Natural killer cell treated with Interleukin-12 subunit alpha and Interleukin-12 subunit beta and Interleukin-15 and Interleukin-18, amount 100 ng/mL, for 72 hours (primary cell): Measurements from ENCODE around the gene USP47. TPM values are rescaled to one million over a fixed set of nuclear protein-coding genes. Genes with fewer than 3 reads are reported as not detected.

Source experiments
- ATAC-seq, 2 donors: fragments of 150-1000 bp; cut with Tn5 transposase in 1 of 2; sonication (Bioruptor Pico), chemical (Tn5 transposase) in 1 of 2; 2 replicates each; pipeline ENCODE4 v1.10.0; 2021
- DNase-seq: peaks from one replicate; pipeline ENCODE4 v3.0.0; 2022; ENCODE audit warnings: low spot score
- H3K27ac Mint-ChIP-seq, 2 donors: 1 replicate in 1 of 2; 2 replicates in 1 of 2; pipeline ENCODE4 v1.8.0; 2022; ENCODE audit warnings: mixed read lengths in 2 of 2, mild to moderate bottlenecking in 1 of 2, moderate library complexity in 1 of 2
- H3K27me3 Mint-ChIP-seq, 2 donors: 1 replicate in 1 of 2; 2 replicates in 1 of 2; pipeline ENCODE4 v1.8.0; 2022; ENCODE audit warnings: mixed read lengths in 2 of 2
- H3K36me3 Mint-ChIP-seq: one replicate; pipeline ENCODE4 v1.8.0; 2022; ENCODE audit warnings: mixed read lengths
- H3K4me1 Mint-ChIP-seq, 2 donors: 1 replicate in 1 of 2; 2 replicates in 1 of 2; pipeline ENCODE4 v1.8.0; 2022; ENCODE audit warnings: low read depth in 2 of 2, mixed read lengths in 2 of 2, mild to moderate bottlenecking in 1 of 2
- H3K4me3 Mint-ChIP-seq: one replicate; pipeline ENCODE4 v1.8.0; 2022; ENCODE audit warnings: mixed read lengths
- H3K9me3 Mint-ChIP-seq: 2 replicates; pipeline ENCODE4 v1.8.0; 2022; ENCODE audit warnings: mixed read lengths
- total RNA-seq, 2 donors: library from RNA; stranded (reverse); gene quantifications; one replicate each; pipeline ENCODE4 v1.2.3, GENCODE V29; 2022

The USP47 gene
- total RNA-seq, 2 donors from 2014 or later = 61.7 to 61.8 TPM

- peak overlapping the region; percentile 34 to 42 for H3K27ac Mint-ChIP-seq
- no peak for ATAC-seq
- H3K36me3 Mint-ChIP-seq = peaks cover 4% of the 10 kb centered on the region
- H3K9me3 Mint-ChIP-seq = no peaks in the 10 kb centered on the region
- no peak overlapping the region for H3K4me3 Mint-ChIP-seq
- no peak for DNase-seq
- peaks cover 43 to 48% of the 10 kb centered on the region in 2 donors for H3K4me1 Mint-ChIP-seq
- no peaks in the 10 kb centered on the region for H3K27me3 Mint-ChIP-seq
Observed at GRCh38 chr11:11864332-11864731, 22.6 kb downstream of the USP47 start.

- no peak for ATAC-seq
- Mint-ChIP-seq H3K36me3 (peaks cover 4% of the 10 kb centered on the region), H3K4me3 (peak overlapping the region; percentile 74), H3K27ac (peak overlapping the region; percentile 34 to 42), H3K9me3 (no peaks in the 10 kb centered on the region), H3K27me3 (no peaks in the 10 kb centered on the region), H3K4me1 (peaks cover 41 to 52% of the 10 kb centered on the region in 2 donors)
- DNase-seq = no peak
Observed at GRCh38 chr11:11864803-11865202, 23.0 kb downstream of the USP47 start.

- Mint-ChIP-seq H3K27ac (peak overlapping the region; percentile 34 to 42), H3K9me3 (no peaks in the 10 kb centered on the region), H3K27me3 (no peaks in the 10 kb centered on the region), H3K36me3 (peaks cover 4% of the 10 kb centered on the region), H3K4me1 (peaks cover 45 to 56% of the 10 kb centered on the region in 2 donors), H3K4me3 (peak overlapping the region; percentile 74)
- no peak for DNase-seq
- ATAC-seq = no peak
Observed at GRCh38 chr11:11865449-11865848, 23.7 kb downstream of the USP47 start.

GRCh38 chr11:11866203-11866602 lies 24.4 kb downstream of the USP47 start:
- Mint-ChIP-seq H3K36me3 (peaks cover 4% of the 10 kb centered on the region), H3K27ac (peak overlapping the region in 1 of 2 donors; percentile 34), H3K4me3 (peak overlapping the region; percentile 74), H3K4me1 (peaks cover 49 to 58% of the 10 kb centered on the region in 2 donors), H3K27me3 (no peaks in the 10 kb centered on the region), H3K9me3 (no peaks in the 10 kb centered on the region)
- DNase-seq (no peak), ATAC-seq (no peak)

GRCh38 chr11:11867720-11868119 lies 25.9 kb downstream of the USP47 start:
- H3K27ac Mint-ChIP-seq = no peak overlapping the region
- no peaks in the 10 kb centered on the region for H3K9me3 Mint-ChIP-seq
- ATAC-seq (no peak), DNase-seq (no peak)
- H3K4me3 Mint-ChIP-seq = no peak overlapping the region
- peaks cover 4% of the 10 kb centered on the region for H3K36me3 Mint-ChIP-seq
- peaks cover 61 to 73% of the 10 kb centered on the region in 2 donors for H3K4me1 Mint-ChIP-seq
- H3K27me3 Mint-ChIP-seq = no peaks in the 10 kb centered on the region

GRCh38 chr11:11871991-11872401 lies 30.2 kb downstream of the USP47 start:
- no peak for ATAC-seq
- no peak overlapping the region for H3K4me3 Mint-ChIP-seq
- H3K27me3 Mint-ChIP-seq = no peaks in the 10 kb centered on the region
- H3K4me1 Mint-ChIP-seq = peaks cover 53 to 69% of the 10 kb centered on the region in 2 donors
- no peak overlapping the region for H3K27ac Mint-ChIP-seq
- peaks cover 3% of the 10 kb centered on the region for H3K36me3 Mint-ChIP-seq
- no peaks in the 10 kb centered on the region for H3K9me3 Mint-ChIP-seq
- no peak for DNase-seq

- ATAC-seq = no peak
- no peaks in the 10 kb centered on the region for H3K9me3 Mint-ChIP-seq
- no peaks in the 10 kb centered on the region for H3K27me3 Mint-ChIP-seq
- H3K4me1 Mint-ChIP-seq = peaks cover 39 to 50% of the 10 kb centered on the region in 2 donors
- no peak for DNase-seq
- no peaks in the 10 kb centered on the region for H3K36me3 Mint-ChIP-seq
- H3K4me3 Mint-ChIP-seq = no peak overlapping the region
- peak overlapping the region in 1 of 2 donors; percentile 47 for H3K27ac Mint-ChIP-seq
Observed at GRCh38 chr11:11876458-11876857, 34.7 kb downstream of the USP47 start.

GRCh38 chr11:11880179-11880578 lies 38.4 kb downstream of the USP47 start:
- DNase-seq = no peak
- Mint-ChIP-seq H3K27me3 (no peaks in the 10 kb centered on the region), H3K9me3 (peaks cover 3% of the 10 kb centered on the region), H3K36me3 (peaks cover 11% of the 10 kb centered on the region), H3K4me1 (peaks cover 36 to 56% of the 10 kb centered on the region in 2 donors), H3K4me3 (no peak overlapping the region), H3K27ac (no peak overlapping the region)
- no peak for ATAC-seq

GRCh38 chr11:11882539-11882938 lies 40.8 kb downstream of the USP47 start:
- Mint-ChIP-seq H3K4me1 (peaks cover 33 to 55% of the 10 kb centered on the region in 2 donors), H3K9me3 (peaks cover 3% of the 10 kb centered on the region), H3K36me3 (peaks cover 34% of the 10 kb centered on the region), H3K4me3 (peak overlapping the region; percentile 3), H3K27me3 (no peaks in the 10 kb centered on the region), H3K27ac (peak overlapping the region in 1 of 2 donors; percentile 10)
- no peak for DNase-seq
- ATAC-seq = no peak

- H3K4me3 Mint-ChIP-seq = peak overlapping the region; percentile 71
Observed at GRCh38 chr11:11884351-11884750, 42.6 kb downstream of the USP47 start.

GRCh38 chr11:11884774-11885481 lies 43.2 kb downstream of the USP47 start:
- no peaks in the 10 kb centered on the region for H3K27me3 Mint-ChIP-seq
- H3K4me3 Mint-ChIP-seq = peak overlapping the region; percentile 71
- ATAC-seq (peak; percentile 53 to 87), DNase-seq (no peak)
- peaks cover 34 to 56% of the 10 kb centered on the region in 2 donors for H3K4me1 Mint-ChIP-seq
- H3K27ac Mint-ChIP-seq = peak overlapping the region; percentile 65 to 92
- H3K9me3 Mint-ChIP-seq = peaks cover 3% of the 10 kb centered on the region
- peaks cover 42% of the 10 kb centered on the region for H3K36me3 Mint-ChIP-seq

More at GRCh38 chr11:11884351-11884750, 42.6 kb downstream of the USP47 start:
- peaks cover 3% of the 10 kb centered on the region for H3K9me3 Mint-ChIP-seq
- no peak for ATAC-seq
- H3K27ac Mint-ChIP-seq = peak overlapping the region; percentile 65 to 92
- peaks cover 42% of the 10 kb centered on the region for H3K36me3 Mint-ChIP-seq
- H3K4me1 Mint-ChIP-seq = peaks cover 34 to 56% of the 10 kb centered on the region in 2 donors
- H3K27me3 Mint-ChIP-seq = no peaks in the 10 kb centered on the region
- no peak for DNase-seq

- Mint-ChIP-seq H3K4me1 (peaks cover 5 to 17% of the 10 kb centered on the region in 2 donors), H3K4me3 (no peak overlapping the region), H3K27me3 (no peaks in the 10 kb centered on the region), H3K36me3 (peaks cover 9% of the 10 kb centered on the region), H3K9me3 (no peaks in the 10 kb centered on the region), H3K27ac (no peak overlapping the region)
- DNase-seq (no peak), ATAC-seq (no peak)
Observed at GRCh38 chr11:11894486-11894885, 52.7 kb downstream of the USP47 start.

GRCh38 chr11:11895672-11896071 lies 53.9 kb downstream of the USP47 start:
- no peaks in the 10 kb centered on the region for H3K27me3 Mint-ChIP-seq
- H3K4me1 Mint-ChIP-seq = peaks cover 2 to 16% of the 10 kb centered on the region in 2 donors
- ATAC-seq (no peak), DNase-seq (no peak)
- H3K27ac Mint-ChIP-seq = no peak overlapping the region
- peaks cover 7% of the 10 kb centered on the region for H3K36me3 Mint-ChIP-seq
- H3K9me3 Mint-ChIP-seq = no peaks in the 10 kb centered on the region
- no peak overlapping the region for H3K4me3 Mint-ChIP-seq

GRCh38 chr11:11898648-11899047 lies 56.9 kb downstream of the USP47 start:
- H3K36me3 Mint-ChIP-seq = peaks cover 5% of the 10 kb centered on the region
- H3K27me3 Mint-ChIP-seq = no peaks in the 10 kb centered on the region
- H3K4me3 Mint-ChIP-seq = no peak overlapping the region
- ATAC-seq (no peak), DNase-seq (no peak)
- H3K4me1 Mint-ChIP-seq = peaks cover 0 to 15% of the 10 kb centered on the region in 2 donors
- H3K9me3 Mint-ChIP-seq = no peaks in the 10 kb centered on the region
- peak overlapping the region in 1 of 2 donors; percentile 11 for H3K27ac Mint-ChIP-seq
